ENCODE measurements around the gene LPP. TPM values are rescaled to one million over a fixed set of nuclear protein-coding genes. Genes with fewer than 3 reads are reported as not detected.

Gene LPP
- total and polyA plus RNA-seq, 4 donors = 11.1 to 219 (median 66.5) TPM

- whole genome bisulfite sequencing, 2 donors = 0% methylated on average over 1 of the region's 1 CpG
- H3K9me3 ChIP-seq (ENCODE audit: control insufficient read depth in 4 of 4, insufficient read depth in 3 of 4, low read length in 3 of 4) = no peaks in the 10 kb centered on the region
- no peak for TF ChIP-seq CTCF (IDR thresholded peaks at IDR 0.05; ENCODE audit: control extremely low read depth, extremely low read depth)
- H3K4me3 ChIP-seq = no peak overlapping the region
- H3K36me3 ChIP-seq (ENCODE audit: control insufficient read depth in 4 of 4, insufficient read depth in 4 of 4, low read length in 4 of 4) = peaks cover 0 to 4% (median 0%) of the 10 kb centered on the region in 4 donors
- H3K27ac ChIP-seq (ENCODE audit: low read depth in 1 of 2, low read length in 1 of 2) = no peak overlapping the region
- DNase-seq (peak in 2 of 3 donors; percentile 28 to 38), ATAC-seq (ENCODE audit: insufficient read depth, low FRiP score) (no peak)
- no peak overlapping the region for H3K9ac ChIP-seq (ENCODE audit: insufficient read depth in 1 of 2, low read length in 2 of 2)
- no peaks in the 10 kb centered on the region for H3K27me3 ChIP-seq (ENCODE audit: control insufficient read depth in 3 of 3, insufficient read depth in 3 of 3, low read length in 2 of 3)
- H3K4me1 ChIP-seq (ENCODE audit: control insufficient read depth in 5 of 5, insufficient read depth in 5 of 5, low read length in 5 of 5) = peaks cover 0 to 7% (median 3%) of the 10 kb centered on the region in 5 donors
These were observed 492.6 kb downstream of the LPP start for GRCh38 chr3:188646592-188646991.

DNA sequence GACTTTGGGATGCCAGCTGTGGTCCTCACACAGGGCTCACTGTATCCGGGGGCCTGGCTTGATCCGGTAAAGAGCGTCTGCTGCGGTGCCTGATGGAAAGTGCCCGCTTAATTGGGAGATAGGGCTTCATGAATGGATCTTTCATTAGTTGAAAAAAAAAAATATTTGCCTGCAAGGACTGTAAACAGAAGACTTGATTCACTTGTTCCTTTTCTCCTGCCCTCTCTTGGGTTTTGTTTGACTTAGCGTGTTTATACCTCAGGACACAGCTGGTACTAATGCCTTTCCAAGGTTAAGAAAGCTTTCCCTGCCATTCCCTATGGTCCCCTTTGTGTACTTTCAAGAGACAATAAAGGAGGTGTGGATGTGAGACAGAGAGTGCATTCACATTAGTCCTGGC, 493.3 kb downstream of the LPP start:
- H3K4me1 ChIP-seq (ENCODE audit: control insufficient read depth in 5 of 5, insufficient read depth in 5 of 5, low read length in 5 of 5) = peaks cover 0 to 7% (median 3%) of the 10 kb centered on the region in 5 donors
- no peaks in the 10 kb centered on the region for H3K27me3 ChIP-seq (ENCODE audit: control insufficient read depth in 3 of 3, insufficient read depth in 3 of 3, low read length in 2 of 3)
- H3K27ac ChIP-seq (ENCODE audit: low read depth in 1 of 2, low read length in 1 of 2) = no peak overlapping the region
- DNase-seq (no peak), ATAC-seq (ENCODE audit: insufficient read depth, low FRiP score) (no peak)
- 97 to 98% methylated on average over 6 of the region's 6 CpGs for WGBS, 2 donors
- H3K9me3 ChIP-seq (ENCODE audit: control insufficient read depth in 4 of 4, insufficient read depth in 3 of 4, low read length in 3 of 4) = no peaks in the 10 kb centered on the region
- no peak overlapping the region for H3K9ac ChIP-seq (ENCODE audit: insufficient read depth in 1 of 2, low read length in 2 of 2)
- no peak for TF ChIP-seq CTCF (IDR thresholded peaks at IDR 0.05; ENCODE audit: control extremely low read depth, extremely low read depth)
- H3K36me3 ChIP-seq (ENCODE audit: control insufficient read depth in 4 of 4, insufficient read depth in 4 of 4, low read length in 4 of 4) = peaks cover 0 to 4% (median 0%) of the 10 kb centered on the region in 4 donors
- no peak overlapping the region for H3K4me3 ChIP-seq

- TF ChIP-seq CTCF (IDR thresholded peaks at IDR 0.05; ENCODE audit: control extremely low read depth, extremely low read depth) = no peak
- Histone ChIP-seq H3K9me3 (ENCODE audit: control insufficient read depth in 4 of 4, insufficient read depth in 3 of 4, low read length in 3 of 4) (no peaks in the 10 kb centered on the region), H3K27ac (ENCODE audit: low read depth in 1 of 2, low read length in 1 of 2) (no peak overlapping the region), H3K4me1 (ENCODE audit: control insufficient read depth in 5 of 5, insufficient read depth in 5 of 5, low read length in 5 of 5) (peaks cover 0 to 7% (median 3%) of the 10 kb centered on the region in 5 donors), H3K4me3 (no peak overlapping the region), H3K36me3 (ENCODE audit: control insufficient read depth in 4 of 4, insufficient read depth in 4 of 4, low read length in 4 of 4) (peaks cover 0 to 4% (median 0%) of the 10 kb centered on the region in 4 donors), H3K9ac (ENCODE audit: insufficient read depth in 1 of 2, low read length in 2 of 2) (no peak overlapping the region), H3K27me3 (ENCODE audit: control insufficient read depth in 3 of 3, insufficient read depth in 3 of 3, low read length in 2 of 3) (no peaks in the 10 kb centered on the region)
- ATAC-seq (ENCODE audit: insufficient read depth, low FRiP score) (no peak), DNase-seq (no peak)
- WGBS, 2 donors = 97% methylated on average over 2 of the region's 2 CpGs
These were observed 495.6 kb downstream of the LPP start for GRCh38 chr3:188649521-188649920.
